ENCODE results near the gene EFNA4. TPM values are rescaled to one million over a fixed set of nuclear protein-coding genes. Genes with fewer than 3 reads are reported as not detected.

EFNA4 gene
- total RNA-seq, 1 donor from 2014 or later = 10.1 TPM

GRCh38 chr1:155052439-155053395, 10.8 kb upstream of the EFNA4 start:
- H3K4me1 Mint-ChIP-seq (ENCODE audit: unreplicated experiment) = peaks cover 27% of the 10 kb centered on the region
- H3K4me3 Mint-ChIP-seq (ENCODE audit: unreplicated experiment) = peak overlapping the region; percentile 76
- no peaks in the 10 kb centered on the region for H3K9me3 Mint-ChIP-seq (ENCODE audit: unreplicated experiment)
- peaks cover 7% of the 10 kb centered on the region for H3K36me3 Mint-ChIP-seq (ENCODE audit: unreplicated experiment)
- H3K27me3 Mint-ChIP-seq (ENCODE audit: unreplicated experiment) = no peaks in the 10 kb centered on the region
- peak overlapping the region; percentile 80 for H3K27ac Mint-ChIP-seq (ENCODE audit: unreplicated experiment)
- no peak for TF ChIP-seq CTCF (IDR thresholded peaks at IDR 0.05)
- no peak for DNase-seq (ENCODE audit: extremely low spot score, unreplicated experiment)

DNA sequence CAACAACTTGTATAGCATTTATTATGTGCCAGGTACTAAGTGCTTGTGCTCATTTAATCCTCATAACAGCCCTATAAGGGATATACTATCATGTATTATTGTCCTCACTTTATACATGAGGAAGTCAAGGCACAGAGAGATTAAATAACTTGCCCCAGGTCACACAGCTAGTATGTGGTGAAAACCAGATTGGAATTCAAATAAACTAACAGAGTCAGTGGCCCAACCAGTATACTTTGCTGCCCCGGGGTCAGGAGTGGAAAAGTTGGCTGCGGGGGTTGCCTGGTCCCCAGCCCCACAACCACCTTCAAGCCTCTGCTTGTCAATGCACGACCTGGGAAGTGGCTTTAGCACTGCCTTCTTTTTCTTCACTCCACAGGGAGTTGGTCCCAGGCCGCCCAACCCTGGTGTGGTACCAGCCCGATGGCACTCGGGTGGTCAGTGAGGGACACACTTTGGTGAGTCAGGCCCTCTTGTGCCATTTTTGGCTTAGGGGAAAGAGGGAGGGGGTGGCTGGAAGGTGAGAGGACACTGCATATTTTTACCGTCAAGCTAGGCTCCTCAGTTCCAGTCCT, 9.9 kb upstream of the EFNA4 start:
- no peak for DNase-seq (ENCODE audit: extremely low spot score, unreplicated experiment)
- no peak overlapping the region for H3K4me3 Mint-ChIP-seq (ENCODE audit: unreplicated experiment)
- H3K9me3 Mint-ChIP-seq (ENCODE audit: unreplicated experiment) = no peaks in the 10 kb centered on the region
- peaks cover 27% of the 10 kb centered on the region for H3K4me1 Mint-ChIP-seq (ENCODE audit: unreplicated experiment)
- H3K27me3 Mint-ChIP-seq (ENCODE audit: unreplicated experiment) = no peaks in the 10 kb centered on the region
- H3K27ac Mint-ChIP-seq (ENCODE audit: unreplicated experiment) = no peak overlapping the region
- H3K36me3 Mint-ChIP-seq (ENCODE audit: unreplicated experiment) = peaks cover 13% of the 10 kb centered on the region
- no peak for TF ChIP-seq CTCF (IDR thresholded peaks at IDR 0.05)

DNA sequence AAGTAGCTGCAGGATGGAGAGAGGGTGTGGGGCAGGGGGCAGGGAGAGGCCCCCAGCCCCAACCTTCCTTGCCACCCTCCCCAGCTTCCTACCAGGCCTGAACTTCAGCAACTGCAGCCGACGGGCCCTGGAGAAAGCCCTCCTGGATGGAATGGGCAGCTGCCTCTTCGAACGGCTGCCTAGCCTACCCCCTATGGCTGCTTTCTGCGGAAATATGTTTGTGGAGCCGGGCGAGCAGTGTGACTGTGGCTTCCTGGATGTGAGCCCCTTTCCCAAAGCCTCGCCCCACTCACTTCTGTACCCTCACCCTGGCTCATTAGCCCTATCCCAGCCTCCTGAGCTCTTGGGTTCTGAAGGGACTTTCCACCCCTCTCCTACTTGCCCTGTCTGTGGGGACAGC, 6.4 kb upstream of the EFNA4 start:
- Mint-ChIP-seq H3K27ac (ENCODE audit: unreplicated experiment) (no peak overlapping the region), H3K4me3 (ENCODE audit: unreplicated experiment) (no peak overlapping the region), H3K4me1 (ENCODE audit: unreplicated experiment) (peaks cover 17% of the 10 kb centered on the region), H3K9me3 (ENCODE audit: unreplicated experiment) (no peaks in the 10 kb centered on the region), H3K27me3 (ENCODE audit: unreplicated experiment) (no peaks in the 10 kb centered on the region), H3K36me3 (ENCODE audit: unreplicated experiment) (peaks cover 13% of the 10 kb centered on the region)
- no peak for DNase-seq (ENCODE audit: extremely low spot score, unreplicated experiment)
- TF ChIP-seq CTCF (IDR thresholded peaks at IDR 0.05) = no peak

GRCh38 chr1:155057788-155058211, 5.7 kb upstream of the EFNA4 start:
- no peaks in the 10 kb centered on the region for H3K27me3 Mint-ChIP-seq (ENCODE audit: unreplicated experiment)
- no peaks in the 10 kb centered on the region for H3K9me3 Mint-ChIP-seq (ENCODE audit: unreplicated experiment)
- H3K27ac Mint-ChIP-seq (ENCODE audit: unreplicated experiment) = no peak overlapping the region
- H3K4me1 Mint-ChIP-seq (ENCODE audit: unreplicated experiment) = peaks cover 17% of the 10 kb centered on the region
- TF ChIP-seq CTCF (IDR thresholded peaks at IDR 0.05) = no peak
- DNase-seq (ENCODE audit: extremely low spot score, unreplicated experiment) = no peak
- H3K4me3 Mint-ChIP-seq (ENCODE audit: unreplicated experiment) = no peak overlapping the region
- peaks cover 13% of the 10 kb centered on the region for H3K36me3 Mint-ChIP-seq (ENCODE audit: unreplicated experiment)

DNA sequence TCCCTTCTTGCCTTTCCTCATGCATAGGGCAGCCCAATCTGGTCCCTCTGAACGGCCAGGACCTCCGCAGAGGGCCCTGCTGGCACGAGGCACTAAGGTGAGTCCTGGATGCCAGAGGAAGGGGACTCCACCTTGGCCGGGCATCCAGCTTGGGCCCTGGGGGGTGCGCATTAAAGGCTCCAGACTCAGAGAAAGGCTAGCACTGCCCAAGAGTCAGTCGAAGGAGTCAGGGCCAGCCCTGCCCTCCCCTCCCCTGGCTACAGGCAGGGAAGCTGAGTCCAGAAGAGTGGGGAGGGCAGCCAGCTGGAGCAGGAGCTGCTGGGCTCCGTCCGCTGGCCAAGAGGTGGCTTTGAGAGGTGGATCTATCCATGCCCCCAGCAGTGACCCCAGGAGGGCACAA, 2.8 kb upstream of the EFNA4 start:
- H3K27ac Mint-ChIP-seq (ENCODE audit: unreplicated experiment) = no peak overlapping the region
- H3K4me3 Mint-ChIP-seq (ENCODE audit: unreplicated experiment) = no peak overlapping the region
- no peak for TF ChIP-seq CTCF (IDR thresholded peaks at IDR 0.05)
- DNase-seq (ENCODE audit: extremely low spot score, unreplicated experiment) = no peak
- H3K36me3 Mint-ChIP-seq (ENCODE audit: unreplicated experiment) = peaks cover 13% of the 10 kb centered on the region
- no peaks in the 10 kb centered on the region for H3K9me3 Mint-ChIP-seq (ENCODE audit: unreplicated experiment)
- no peaks in the 10 kb centered on the region for H3K27me3 Mint-ChIP-seq (ENCODE audit: unreplicated experiment)
- peaks cover 30% of the 10 kb centered on the region for H3K4me1 Mint-ChIP-seq (ENCODE audit: unreplicated experiment)
